GM12878 (cell line): ENCODE measurements around the gene PABPC1L. TPM values are rescaled to one million over a fixed set of nuclear protein-coding genes. Genes with fewer than 3 reads are reported as not detected.

Source experiments
- BHLHE40 ChIP-seq, 2 experiments: fragments of 450-650 bp in 1 of 2; IDR thresholded peaks; 2 replicates each; pipeline ENCODE4 v1.6.1; 2011 to 2017; ENCODE audit warnings: low read depth in 2 of 2, borderline replicate concordance in 1 of 2, improper control_type of control experiment in 1 of 2, low read length in 1 of 2, mild to moderate bottlenecking in 1 of 2
- GATAD2B ChIP-seq: fragments of 450-650 bp; conservative IDR thresholded peaks from 2 replicates; pipeline ENCODE4 v1.6.1; 2017; ENCODE audit warnings: low read depth, mild to moderate bottlenecking, moderate library complexity
- HCFC1 ChIP-seq: fragments of 150-350 bp; IDR thresholded peaks from 2 replicates; pipeline ENCODE4 v1.6.1; 2014; ENCODE audit warnings: low read length
- JUND ChIP-seq: IDR thresholded peaks from 2 replicates; pipeline ENCODE4 v1.6.1; 2012; ENCODE audit warnings: low read depth, mild to moderate bottlenecking, low read length, improper control_type of control experiment, moderate library complexity
- MAX ChIP-seq: IDR thresholded peaks from 2 replicates; pipeline ENCODE4 v1.6.1; 2012; ENCODE audit warnings: low read depth, low read length, improper control_type of control experiment
- MEF2B ChIP-seq: fragments of 450-650 bp; IDR thresholded peaks from 2 replicates; pipeline ENCODE4 v1.6.1; 2018; ENCODE audit warnings: mild to moderate bottlenecking, moderate library complexity; ENCODE audit not compliant: partially characterized antibody, poor library complexity, severe bottlenecking
- NR2C1 ChIP-seq: fragments of 450-650 bp; IDR thresholded peaks from 2 replicates; pipeline ENCODE4 v1.6.1; 2017; ENCODE audit warnings: antibody characterized with exemption, mild to moderate bottlenecking, moderate library complexity
- PAX5 ChIP-seq: IDR thresholded peaks from 2 replicates; pipeline ENCODE4 v1.6.1; 2011; ENCODE audit warnings: low read depth, low read length, borderline replicate concordance
- POLR2A ChIP-seq: IDR thresholded peaks from 2 replicates; pipeline ENCODE4 v1.6.1; 2011; ENCODE audit warnings: low read depth, mild to moderate bottlenecking, low read length
- SKIL ChIP-seq: fragments of 450-650 bp; IDR thresholded peaks from 2 replicates; pipeline ENCODE4 v1.6.1; 2017; ENCODE audit warnings: mild to moderate bottlenecking, low read depth, inconsistent platforms; ENCODE audit not compliant: poor library complexity, severe bottlenecking
- SMC3 ChIP-seq: IDR thresholded peaks from 2 replicates; pipeline ENCODE4 v1.6.1; 2011; ENCODE audit warnings: low read length, improper control_type of control experiment, borderline replicate concordance
- STAT3 ChIP-seq: IDR thresholded peaks from 2 replicates; pipeline ENCODE4 v1.6.1; 2011; ENCODE audit warnings: low read depth, low read length, improper control_type of control experiment
- YY1 ChIP-seq: IDR thresholded peaks from 2 replicates; pipeline ENCODE4 v1.6.1; 2011; ENCODE audit warnings: low read depth, mild to moderate bottlenecking, low read length
- ZBED1 ChIP-seq: IDR thresholded peaks from 2 replicates; pipeline ENCODE4 v1.6.1; 2016; ENCODE audit warnings: borderline replicate concordance
- ZZZ3 ChIP-seq: IDR thresholded peaks from 2 replicates; pipeline ENCODE4 v1.6.1; 2011; ENCODE audit warnings: low read depth; ENCODE audit not compliant: control insufficient read depth, insufficient read length
- polyA plus RNA-seq, 11 experiments: library from polyadenylated mRNA; depleted of rRNA in 4 of 11; unstranded in 6 of 11; stranded (reverse) in 5 of 11; fragments of >200 nt; fragmentation: Nextera tagmentation in 4 of 11; fragmentation: Illumina TruSeq in 1 of 11; extraction: Ambion mirVana in 4 of 11; extraction: Trizol in 1 of 11; gene quantifications; 1 replicate in 1 of 11; 2 replicates in 10 of 11; pipeline versions ENCODE4 v1.2.1 to v1.2.3, GENCODE V29; 2011 to 2016; ENCODE audit warnings: inconsistent platforms in 2 of 11, missing spikeins in 2 of 11, low read depth in 1 of 11
- total RNA-seq, 4 experiments: library from RNA; depleted of rRNA in 3 of 4; stranded (reverse); fragments of >200 nt in 3 of 4; fragmentation: Illumina TruSeq in 1 of 4; extraction: Trizol in 1 of 4; gene quantifications; 2 replicates each; pipeline versions ENCODE4 v1.2.1 to v1.2.3, GENCODE V29; 2013 to 2021

Gene PABPC1L
- total and polyA plus RNA-seq, 10 of the 15 experiments (the other 5 are each of a cell fraction or from before 2014, with no cell fraction given): 6.1 to 66.8 (median 11.9) TPM

- TF ChIP-seq MAX (no peak; the same call in 1 of the 2 replicates), POLR2A (peak; percentile 85), YY1 (0 out of 2 replicates have a peak, but pooled peaks have one; percentile 31), GATAD2B (no peak), NR2C1 (no peak), JUND (no peak), STAT3 (no peak), HCFC1 (no peak), SMC3 (no peak), PAX5 (0 out of 2 replicates have a peak, but pooled peaks have one; percentile 65), ZZZ3 (no peak), MEF2B (no peak), SKIL (no peak), BHLHE40 (IDR thresholded peaks at IDR 0.05; ENCODE audit: borderline replicate concordance in 1 of 2, low read depth in 2 of 2, low read length in 1 of 2) (peak in 1 of 2 experiments; percentile 50; a peak in 1 of 4 replicates), ZBED1 (no peak)
These were observed at the start of gene PABPC1L (continued) for GRCh38 chr20:44909872-44910689.
